Caco-2 (cell line): ENCODE data around the gene ASTN2. TPM values are rescaled to one million over a fixed set of nuclear protein-coding genes. Genes with fewer than 3 reads are reported as not detected.

ENCODE experiments used
- BruUV-seq: library from RNA; stranded (reverse); fragments of 400-500 nt; replicated peaks from 2 replicates; lab custom pipeline; 2021; lab: Mats Ljungman, UMichigan
- CTCF ChIA-PET: fragments of 300-600 bp; sonication (Branson Sonifier 250); formaldehyde crosslinking; loops from one replicate; lab custom pipeline; 2022; ENCODE audit warnings: antibody characterized with exemption; lab: Charles Lee
- POLR2A ChIA-PET: fragments of 300-600 bp; sonication (Branson Sonifier 250); formaldehyde crosslinking; loops from one replicate; lab custom pipeline; 2022; ENCODE audit warnings: antibody characterized with exemption; lab: Charles Lee
- DNase-seq, 2 experiments: peaks; one replicate each; pipeline versions ENCODE4 v3.0.0 to v3.0.0-alpha.2; 2020 to 2022
- H3K27me3 ChIP-seq: replicated peaks from 2 replicates; pipeline ENCODE4 v1.6.0; 2011; ENCODE audit warnings: low read length; ENCODE audit not compliant: control insufficient read depth, insufficient read depth
- H3K36me3 ChIP-seq: 2 replicates; pipeline ENCODE4 v1.5.1; 2011; ENCODE audit warnings: low read length; ENCODE audit not compliant: control insufficient read depth, insufficient read depth
- H3K4me1 ChIP-seq: fragments of 250-450 bp; sonication (Bioruptor Pico); 2 replicates; pipeline ENCODE4 v1.5.1; 2020; ENCODE audit warnings: mild to moderate bottlenecking
- H3K4me3 ChIP-seq: 2 replicates; pipeline ENCODE4 v1.5.1; 2011; ENCODE audit warnings: low read depth, mild to moderate bottlenecking, control low read depth, low read length
- H3K9me3 ChIP-seq: fragments of 250-450 bp; sonication (Bioruptor Pico); 2 replicates; pipeline ENCODE4 v1.5.1; 2020; ENCODE audit warnings: mild to moderate bottlenecking, moderate library complexity
- H3K27ac Mint-ChIP-seq: one replicate; pipeline ENCODE4 v1.8.0; 2022; ENCODE audit warnings: mixed read lengths; ENCODE audit not compliant: unreplicated experiment
- H3K27me3 Mint-ChIP-seq: one replicate; pipeline ENCODE4 v1.8.0; 2022; ENCODE audit warnings: mixed read lengths; ENCODE audit not compliant: insufficient read depth, unreplicated experiment
- H3K36me3 Mint-ChIP-seq: one replicate; pipeline ENCODE4 v1.8.0; 2022; ENCODE audit warnings: mild to moderate bottlenecking, mixed read lengths; ENCODE audit not compliant: insufficient read depth, unreplicated experiment
- H3K4me1 Mint-ChIP-seq: one replicate; pipeline ENCODE4 v1.8.0; 2022; ENCODE audit warnings: low read depth, mixed read lengths; ENCODE audit not compliant: unreplicated experiment
- H3K4me3 Mint-ChIP-seq: one replicate; pipeline ENCODE4 v1.8.0; 2022; ENCODE audit warnings: mild to moderate bottlenecking, moderate library complexity, mixed read lengths; ENCODE audit not compliant: unreplicated experiment
- H3K9me3 Mint-ChIP-seq: one replicate; pipeline ENCODE4 v1.8.0; 2022; ENCODE audit warnings: mixed read lengths; ENCODE audit not compliant: unreplicated experiment
- CTCF ChIP-seq, 2 experiments: fragments of 200-600 bp in 1 of 2; IDR thresholded peaks; 1 replicate in 1 of 2; 2 replicates in 1 of 2; pipeline versions ENCODE4 v1.5.1 to v1.8.0; 2011 to 2022; ENCODE audit warnings: antibody characterized with exemption in 1 of 2, control low read depth in 1 of 2, inconsistent platforms in 1 of 2, low read depth in 1 of 2, low read length in 1 of 2, mild to moderate bottlenecking in 1 of 2, moderate library complexity in 1 of 2; ENCODE audit not compliant: insufficient read depth in 1 of 2, severe bottlenecking in 1 of 2, unreplicated experiment in 1 of 2
- intact Hi-C: fragments of 100-400 bp; cut with micrococcal nuclease; formaldehyde crosslinking; loops from one replicate; pipeline ENCODE4 v1.10.0; 2022; ENCODE audit not compliant: unreplicated experiment
- total RNA-seq: library from RNA; stranded (reverse); gene quantifications from 2 replicates; pipeline ENCODE4 v1.2.3, GENCODE V29; 2022

The ASTN2 gene
- total RNA-seq, 1 experiment from 2014 or later: 12.7 TPM

GRCh38 chr9:117074784-117075520 is 339.9 kb downstream of the ASTN2 start:
- Mint-ChIP-seq H3K4me3 (no peak overlapping the region), H3K36me3 (no peaks in the 10 kb centered on the region), H3K4me1 (no peaks in the 10 kb centered on the region), H3K27me3 (peaks cover 4% of the 10 kb centered on the region), H3K27ac (no peak overlapping the region), H3K9me3 (no peaks in the 10 kb centered on the region)
- Histone ChIP-seq H3K36me3 (no peaks in the 10 kb centered on the region), H3K4me1 (no peaks in the 10 kb centered on the region), H3K4me3 (no peak overlapping the region), H3K27me3 (no peaks in the 10 kb centered on the region), H3K9me3 (no peaks in the 10 kb centered on the region)
- TF ChIP-seq CTCF (IDR thresholded peaks at IDR 0.05; ENCODE audit: insufficient read depth in 1 of 2, low read depth in 1 of 2, low read length in 1 of 2, severe bottlenecking in 1 of 2, unreplicated experiment in 1 of 2): no peak
- ChIA-PET CTCF (no interaction called here), POLR2A (no interaction called here)
- no TSS peak for BruUV-seq
- intact Hi-C loops: no loop called here
- no peak for DNase-seq

DNA sequence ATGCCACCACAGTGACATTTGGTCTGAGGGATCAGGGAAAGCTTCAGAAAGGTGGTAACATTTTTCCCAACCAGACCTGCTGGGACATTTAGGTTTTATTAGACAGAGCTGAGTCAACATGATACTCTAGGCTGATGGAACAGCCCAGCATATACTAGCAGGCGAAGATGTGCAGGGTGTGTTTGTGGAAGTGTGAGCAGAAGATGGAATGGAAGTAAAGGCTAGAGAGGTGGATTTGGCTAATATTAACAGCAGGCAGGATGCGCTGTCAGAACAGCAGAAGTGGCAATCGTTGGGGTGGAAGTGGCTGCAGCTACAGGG is 340.6 kb downstream of the ASTN2 start:
- Histone ChIP-seq H3K27me3 (no peaks in the 10 kb centered on the region), H3K4me3 (no peak overlapping the region), H3K4me1 (no peaks in the 10 kb centered on the region), H3K9me3 (no peaks in the 10 kb centered on the region), H3K36me3 (no peaks in the 10 kb centered on the region)
- no peaks in the 10 kb centered on the region for H3K4me1 Mint-ChIP-seq
- no TSS peak for BruUV-seq
- DNase-seq: no peak
- H3K27me3 Mint-ChIP-seq: peaks cover 4% of the 10 kb centered on the region
- TF ChIP-seq CTCF (IDR thresholded peaks at IDR 0.05; ENCODE audit: insufficient read depth in 1 of 2, low read depth in 1 of 2, low read length in 1 of 2, severe bottlenecking in 1 of 2, unreplicated experiment in 1 of 2): no peak
- no peaks in the 10 kb centered on the region for H3K36me3 Mint-ChIP-seq
- no peak overlapping the region for H3K27ac Mint-ChIP-seq
- ChIA-PET POLR2A (no interaction called here), CTCF (no interaction called here)
- no peak overlapping the region for H3K4me3 Mint-ChIP-seq
- no peaks in the 10 kb centered on the region for H3K9me3 Mint-ChIP-seq
- intact Hi-C loops: no loop called here

GRCh38 chr9:117073539-117074341 is 341.1 kb downstream of the ASTN2 start:
- intact Hi-C loops: no loop called here
- TF ChIP-seq CTCF (IDR thresholded peaks at IDR 0.05; ENCODE audit: insufficient read depth in 1 of 2, low read depth in 1 of 2, low read length in 1 of 2, severe bottlenecking in 1 of 2, unreplicated experiment in 1 of 2): peak; percentile 27 to 43
- ChIA-PET CTCF (no interaction called here), POLR2A (no interaction called here)
- no peak overlapping the region for H3K27ac Mint-ChIP-seq
- Histone ChIP-seq H3K36me3 (no peaks in the 10 kb centered on the region), H3K4me1 (no peaks in the 10 kb centered on the region), H3K4me3 (no peak overlapping the region), H3K27me3 (no peaks in the 10 kb centered on the region), H3K9me3 (no peaks in the 10 kb centered on the region)
- no peaks in the 10 kb centered on the region for H3K4me1 Mint-ChIP-seq
- DNase-seq: peak; percentile 41 to 42
- no TSS peak for BruUV-seq
- H3K9me3 Mint-ChIP-seq: no peaks in the 10 kb centered on the region
- no peak overlapping the region for H3K4me3 Mint-ChIP-seq
- peaks cover 4% of the 10 kb centered on the region for H3K27me3 Mint-ChIP-seq
- no peaks in the 10 kb centered on the region for H3K36me3 Mint-ChIP-seq
